ENCODE measurements around the gene CLDND2. TPM values are rescaled to one million over a fixed set of nuclear protein-coding genes. Genes with fewer than 3 reads are reported as not detected.

CLDND2 gene
- total RNA-seq, 4 donors from 2014 or later, result not detected

DNA sequence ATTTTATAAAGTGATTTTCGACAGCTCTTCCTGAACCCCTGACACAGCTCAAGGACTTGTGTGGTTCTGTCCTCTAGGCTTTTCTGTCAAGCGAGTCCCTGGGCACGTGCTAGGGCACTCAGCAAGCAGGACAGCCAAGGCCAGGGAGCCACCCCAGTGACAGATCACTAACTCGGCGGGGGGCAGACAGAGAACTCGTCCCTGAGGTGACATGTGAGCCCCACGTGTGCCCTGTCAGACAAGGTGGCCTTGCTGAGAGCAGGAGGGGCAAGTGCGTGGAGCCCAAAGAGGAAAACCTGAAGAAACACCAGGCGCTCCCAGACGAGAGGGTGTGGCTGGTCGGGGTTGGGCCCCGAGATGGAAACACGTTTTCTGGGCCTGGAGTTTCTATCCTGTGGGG, 7.6 kb downstream of the CLDND2 start:
- TF ChIP-seq, protein P1, sequence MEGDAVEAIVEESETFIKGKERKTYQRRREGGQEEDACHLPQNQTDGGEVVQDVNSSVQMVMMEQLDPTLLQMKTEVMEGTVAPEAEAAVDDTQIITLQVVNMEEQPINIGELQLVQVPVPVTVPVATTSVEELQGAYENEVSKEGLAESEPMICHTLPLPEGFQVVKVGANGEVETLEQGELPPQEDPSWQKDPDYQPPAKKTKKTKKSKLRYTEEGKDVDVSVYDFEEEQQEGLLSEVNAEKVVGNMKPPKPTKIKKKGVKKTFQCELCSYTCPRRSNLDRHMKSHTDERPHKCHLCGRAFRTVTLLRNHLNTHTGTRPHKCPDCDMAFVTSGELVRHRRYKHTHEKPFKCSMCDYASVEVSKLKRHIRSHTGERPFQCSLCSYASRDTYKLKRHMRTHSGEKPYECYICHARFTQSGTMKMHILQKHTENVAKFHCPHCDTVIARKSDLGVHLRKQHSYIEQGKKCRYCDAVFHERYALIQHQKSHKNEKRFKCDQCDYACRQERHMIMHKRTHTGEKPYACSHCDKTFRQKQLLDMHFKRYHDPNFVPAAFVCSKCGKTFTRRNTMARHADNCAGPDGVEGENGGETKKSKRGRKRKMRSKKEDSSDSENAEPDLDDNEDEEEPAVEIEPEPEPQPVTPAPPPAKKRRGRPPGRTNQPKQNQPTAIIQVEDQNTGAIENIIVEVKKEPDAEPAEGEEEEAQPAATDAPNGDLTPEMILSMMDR (IDR thresholded peaks at IDR 0.05), result no peak
- no peak for TF ChIP-seq POLR2A (IDR thresholded peaks at IDR 0.05)
- no peak for DNase-seq
- no peak overlapping the region for H3K27ac ChIP-seq
- H3K36me3 ChIP-seq, result no peaks in the 10 kb centered on the region
- H3K27me3 ChIP-seq, result no peaks in the 10 kb centered on the region
- no peak overlapping the region for H3K4me3 ChIP-seq
- H3K9me3 ChIP-seq, result no peaks in the 10 kb centered on the region
- H3K4me1 ChIP-seq, result peaks cover 5 to 32% (median 7%) of the 10 kb centered on the region in 4 donors

DNA sequence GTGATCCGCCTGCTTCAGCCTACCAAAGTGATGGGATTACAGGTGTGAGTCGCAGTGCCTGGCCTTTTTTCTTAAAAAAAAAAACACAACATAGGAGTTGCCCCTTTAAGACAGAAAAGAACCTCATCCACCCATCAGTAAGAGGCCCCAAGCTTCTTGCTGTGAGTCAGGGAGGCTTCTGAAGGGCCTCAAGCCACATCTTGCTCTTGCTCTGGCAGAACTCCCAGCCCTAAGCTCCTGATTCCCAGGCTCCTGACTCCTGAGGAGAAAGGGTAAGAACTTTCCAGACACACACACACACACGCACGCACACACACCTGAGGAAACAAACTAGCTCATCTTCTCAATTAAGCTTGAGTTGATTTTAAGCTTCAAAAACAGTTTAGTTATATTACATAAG, 9.5 kb downstream of the CLDND2 start:
- TF ChIP-seq, protein P1 (IDR thresholded peaks at IDR 0.05), result no peak
- TF ChIP-seq POLR2A (IDR thresholded peaks at IDR 0.05), result no peak
- H3K9me3 ChIP-seq, result no peaks in the 10 kb centered on the region
- no peak overlapping the region for H3K27ac ChIP-seq
- no peaks in the 10 kb centered on the region for H3K27me3 ChIP-seq
- H3K4me3 ChIP-seq, result no peak overlapping the region
- no peak for DNase-seq
- peaks cover 0 to 18% (median 6%) of the 10 kb centered on the region in 4 donors for H3K4me1 ChIP-seq
- no peaks in the 10 kb centered on the region for H3K36me3 ChIP-seq

DNA sequence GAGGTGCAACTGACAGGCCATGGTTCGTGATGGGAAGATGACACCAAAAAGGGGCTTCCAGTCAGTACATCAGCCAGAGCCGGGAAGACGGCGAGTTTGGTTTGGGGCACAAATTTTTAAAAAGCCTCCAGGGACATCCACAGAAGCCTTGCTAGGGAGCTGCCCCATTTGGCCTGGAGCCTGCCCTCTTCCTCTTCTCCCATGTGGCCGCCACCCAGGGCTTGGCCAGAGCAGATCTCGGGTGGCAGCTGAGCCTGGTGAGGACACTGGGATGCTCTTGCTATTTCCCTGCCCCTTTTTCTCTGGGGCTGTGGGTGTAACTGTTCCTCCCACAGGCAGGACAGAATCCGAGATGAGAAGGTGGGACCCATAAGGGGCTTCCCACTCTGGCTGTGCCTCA, 10.9 kb downstream of the CLDND2 start:
- Histone ChIP-seq H3K9me3 (no peaks in the 10 kb centered on the region), H3K27ac (no peak overlapping the region), H3K4me1 (peaks cover 0 to 7% (median 4%) of the 10 kb centered on the region in 4 donors), H3K27me3 (no peaks in the 10 kb centered on the region), H3K4me3 (no peak overlapping the region), H3K36me3 (peaks cover 0 to 5% (median 0%) of the 10 kb centered on the region in 3 donors)
- DNase-seq, result no peak
- TF ChIP-seq POLR2A (IDR thresholded peaks at IDR 0.05), result no peak

DNA sequence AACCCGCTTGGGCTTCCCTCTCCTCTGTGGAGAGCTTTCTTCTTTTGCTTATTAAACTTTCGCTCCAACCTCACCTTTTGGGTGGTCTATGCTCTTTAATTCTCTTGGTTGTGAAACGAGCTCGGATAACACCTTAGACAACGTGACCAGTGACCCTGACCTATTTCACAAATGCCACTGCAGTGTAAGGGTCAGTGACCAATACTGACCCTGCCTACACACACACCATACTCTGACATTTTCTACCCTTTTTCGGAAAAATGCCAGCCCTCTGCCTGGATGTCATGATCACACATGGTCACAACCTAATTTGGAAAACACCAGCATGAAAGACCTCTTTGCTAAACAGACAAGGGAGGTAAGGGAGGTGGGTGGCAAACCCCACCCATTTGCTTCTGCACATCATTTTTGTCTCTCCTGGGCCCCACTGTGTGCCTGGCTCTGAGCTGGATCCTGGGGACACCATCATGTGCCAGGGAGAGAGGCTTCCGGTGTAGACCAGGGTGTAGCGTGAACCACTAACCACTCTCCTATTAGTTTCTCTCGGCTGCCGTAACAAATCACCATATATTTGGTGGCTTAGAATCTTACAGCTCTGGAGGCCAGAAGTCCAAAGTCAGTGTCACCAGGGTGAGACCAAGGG, 12.5 kb downstream of the CLDND2 start:
- TF ChIP-seq, protein P1 (IDR thresholded peaks at IDR 0.05), result no peak
- no peak for TF ChIP-seq POLR2A (IDR thresholded peaks at IDR 0.05)
- no peaks in the 10 kb centered on the region for H3K4me1 ChIP-seq
- H3K9me3 ChIP-seq, result no peaks in the 10 kb centered on the region
- no peak for DNase-seq
- no peaks in the 10 kb centered on the region for H3K27me3 ChIP-seq
- no peak overlapping the region for H3K27ac ChIP-seq
- peaks cover 0 to 22% (median 0%) of the 10 kb centered on the region in 3 donors for H3K36me3 ChIP-seq
- H3K4me3 ChIP-seq, result no peak overlapping the region

DNA sequence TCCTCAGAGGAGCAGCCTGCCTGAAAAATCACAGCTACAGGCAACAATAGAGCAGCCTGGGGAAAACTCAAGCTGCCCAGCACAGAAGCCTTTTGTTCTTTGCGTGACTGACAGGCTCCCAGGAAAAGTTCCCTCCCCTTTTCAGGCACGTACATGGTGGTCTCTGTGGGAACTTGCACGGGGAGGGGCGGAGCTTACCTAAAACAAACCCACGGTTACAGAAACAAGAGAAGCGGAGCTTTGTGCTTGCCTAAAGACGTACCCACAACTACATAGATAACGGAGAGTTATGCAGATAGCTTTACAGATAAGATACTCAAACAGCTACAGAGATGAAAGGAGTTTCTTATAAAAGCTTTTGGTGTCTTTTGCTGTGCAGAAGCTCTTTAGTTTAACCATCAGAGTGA, 14.1 kb downstream of the CLDND2 start:
- no peak overlapping the region for H3K27ac ChIP-seq
- H3K4me3 ChIP-seq, result no peak overlapping the region

DNA sequence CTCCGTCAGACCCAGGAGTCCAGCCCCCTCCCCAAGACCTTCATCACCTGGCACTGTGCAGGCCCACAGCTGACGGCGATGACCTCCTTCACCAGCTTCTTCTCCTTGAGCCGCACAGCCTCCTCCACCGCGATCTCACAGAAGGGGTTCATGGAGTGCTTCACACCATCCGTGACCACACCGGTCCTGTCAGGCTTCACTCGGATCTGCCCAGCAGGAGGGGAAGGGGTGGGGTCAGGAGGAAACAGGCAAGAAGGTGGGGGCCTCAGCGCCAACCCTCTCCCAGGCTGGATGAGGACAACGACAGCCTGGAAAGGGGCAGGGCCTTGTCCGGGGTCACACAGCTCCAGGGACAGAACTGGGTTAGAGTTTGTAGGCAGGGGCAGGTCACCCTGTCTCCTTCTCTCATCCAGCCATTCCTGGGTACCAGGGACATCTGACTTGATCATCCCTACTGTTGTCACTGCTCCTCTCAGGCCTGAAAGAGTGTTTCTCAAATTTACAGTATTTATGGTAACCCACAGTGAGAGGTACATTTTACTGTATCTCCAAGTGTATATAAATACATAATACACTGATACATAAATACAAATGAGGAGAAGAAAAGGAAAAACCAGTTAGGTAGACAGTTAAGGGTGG, 14.6 kb downstream of the CLDND2 start:
- H3K36me3 ChIP-seq, result peaks cover 0 to 38% (median 0%) of the 10 kb centered on the region in 3 donors
- no peak overlapping the region for H3K27ac ChIP-seq
- no peak overlapping the region for H3K4me3 ChIP-seq
- H3K9me3 ChIP-seq, result no peaks in the 10 kb centered on the region
- TF ChIP-seq POLR2A (IDR thresholded peaks at IDR 0.05), result no peak
- TF ChIP-seq, protein P1 (IDR thresholded peaks at IDR 0.05), result no peak
- H3K4me1 ChIP-seq, result no peaks in the 10 kb centered on the region
- no peak for DNase-seq
- H3K27me3 ChIP-seq, result no peaks in the 10 kb centered on the region

More for the DNA sequence above, 14.1 kb downstream of the CLDND2 start:
- Histone ChIP-seq H3K9me3 (no peaks in the 10 kb centered on the region), H3K4me1 (no peaks in the 10 kb centered on the region), H3K27me3 (no peaks in the 10 kb centered on the region), H3K36me3 (peaks cover 0 to 34% (median 0%) of the 10 kb centered on the region in 3 donors)
- no peak for DNase-seq
- no peak for TF ChIP-seq POLR2A (IDR thresholded peaks at IDR 0.05)
- TF ChIP-seq, protein P1 (IDR thresholded peaks at IDR 0.05), result no peak

Data from Peyer's patch (tissue), 4 donors.